Chondrocyte (in vitro differentiated cells): ENCODE measurements around the gene SLC51B. TPM values are rescaled to one million over a fixed set of nuclear protein-coding genes. Genes with fewer than 3 reads are reported as not detected.

Source experiments
- DNase-seq: peaks from one replicate; pipeline ENCODE4 v3.0.0; 2021; ENCODE audit warnings: mixed read lengths, low spot score
- H3K27ac Mint-ChIP-seq: one replicate; pipeline ENCODE4 v1.8.0; 2021; ENCODE audit warnings: mild to moderate bottlenecking, moderate library complexity, mixed read lengths; ENCODE audit not compliant: unreplicated experiment
- H3K27me3 Mint-ChIP-seq: 2 replicates; pipeline ENCODE4 v1.8.0; 2021; ENCODE audit warnings: low read depth, mixed read lengths
- H3K36me3 Mint-ChIP-seq: 2 replicates; pipeline ENCODE4 v1.8.0; 2021; ENCODE audit warnings: low read depth, mixed read lengths
- H3K4me1 Mint-ChIP-seq: 2 replicates; pipeline ENCODE4 v1.8.0; 2021; ENCODE audit warnings: low read depth, mild to moderate bottlenecking, mixed read lengths
- H3K4me3 Mint-ChIP-seq: one replicate; pipeline ENCODE4 v1.8.0; 2021; ENCODE audit warnings: mild to moderate bottlenecking, moderate library complexity, mixed read lengths; ENCODE audit not compliant: unreplicated experiment
- H3K9me3 Mint-ChIP-seq: 2 replicates; pipeline ENCODE4 v1.8.0; 2021; ENCODE audit warnings: low read depth, mixed read lengths
- total RNA-seq: library from RNA; stranded (reverse); gene quantifications from 3 replicates; pipeline ENCODE4 v1.2.1, GENCODE V29; 2021
- TF ChIP-seq, protein P1 (sequence below): fragments of 200-600 bp; sonication (generic); IDR thresholded peaks from 2 replicates; pipeline ENCODE4 v1.5.0; 2021; ENCODE audit warnings: antibody characterized with exemption, mild to moderate bottlenecking, moderate library complexity

Gene SLC51B
- total RNA-seq, 1 donor from 2014 or later, result not detected

DNA sequence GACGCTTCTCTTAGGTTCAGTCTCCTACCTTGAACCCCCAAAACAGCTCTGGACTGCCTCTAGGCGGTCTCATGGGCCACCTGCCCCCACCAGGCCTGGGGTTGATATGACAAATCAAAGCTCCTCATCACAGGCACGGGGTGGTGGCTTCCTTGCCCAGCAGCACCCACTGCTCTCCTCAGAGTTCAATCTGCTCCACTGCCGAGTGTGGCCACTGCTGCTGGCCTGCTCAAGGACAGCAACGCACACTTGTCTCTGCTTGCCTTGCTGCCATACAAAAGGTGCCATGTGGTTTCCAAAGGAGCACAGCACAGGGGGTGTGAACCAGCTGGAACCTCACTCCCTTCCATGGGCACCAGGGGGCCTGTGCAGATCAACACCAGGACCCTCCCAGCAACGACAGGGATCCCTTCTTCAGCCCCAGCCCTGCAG is 41.5 kb downstream of the SLC51B start:
- Mint-ChIP-seq H3K27ac (no peak overlapping the region), H3K27me3 (peaks cover 17% of the 10 kb centered on the region)

DNA sequence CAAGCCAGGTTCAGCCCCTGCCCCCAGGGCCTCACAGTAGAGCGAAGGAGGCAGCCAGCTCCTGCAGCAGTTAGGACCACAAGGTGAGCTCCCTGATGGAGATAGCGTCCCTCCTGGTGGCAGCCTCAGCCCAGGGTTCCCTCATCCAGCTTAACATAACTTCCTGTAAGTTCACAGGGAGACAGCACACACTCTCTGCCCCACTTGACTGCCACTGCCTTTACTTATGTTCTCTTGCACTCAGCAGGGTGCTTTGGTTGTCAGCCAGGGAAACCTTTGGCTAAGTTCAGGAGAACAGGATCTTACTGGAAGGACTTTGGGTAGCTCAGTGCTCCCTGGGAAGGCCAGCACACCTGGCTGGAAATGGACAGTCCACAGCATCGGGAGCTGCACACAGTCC is 42.2 kb downstream of the SLC51B start:
- Mint-ChIP-seq H3K36me3 (no peaks in the 10 kb centered on the region), H3K9me3 (no peaks in the 10 kb centered on the region), H3K4me1 (peaks cover 28% of the 10 kb centered on the region), H3K4me3 (no peak overlapping the region), H3K27me3 (peaks cover 17% of the 10 kb centered on the region), H3K27ac (no peak overlapping the region)
- no peak for DNase-seq
- TF ChIP-seq, protein P1, sequence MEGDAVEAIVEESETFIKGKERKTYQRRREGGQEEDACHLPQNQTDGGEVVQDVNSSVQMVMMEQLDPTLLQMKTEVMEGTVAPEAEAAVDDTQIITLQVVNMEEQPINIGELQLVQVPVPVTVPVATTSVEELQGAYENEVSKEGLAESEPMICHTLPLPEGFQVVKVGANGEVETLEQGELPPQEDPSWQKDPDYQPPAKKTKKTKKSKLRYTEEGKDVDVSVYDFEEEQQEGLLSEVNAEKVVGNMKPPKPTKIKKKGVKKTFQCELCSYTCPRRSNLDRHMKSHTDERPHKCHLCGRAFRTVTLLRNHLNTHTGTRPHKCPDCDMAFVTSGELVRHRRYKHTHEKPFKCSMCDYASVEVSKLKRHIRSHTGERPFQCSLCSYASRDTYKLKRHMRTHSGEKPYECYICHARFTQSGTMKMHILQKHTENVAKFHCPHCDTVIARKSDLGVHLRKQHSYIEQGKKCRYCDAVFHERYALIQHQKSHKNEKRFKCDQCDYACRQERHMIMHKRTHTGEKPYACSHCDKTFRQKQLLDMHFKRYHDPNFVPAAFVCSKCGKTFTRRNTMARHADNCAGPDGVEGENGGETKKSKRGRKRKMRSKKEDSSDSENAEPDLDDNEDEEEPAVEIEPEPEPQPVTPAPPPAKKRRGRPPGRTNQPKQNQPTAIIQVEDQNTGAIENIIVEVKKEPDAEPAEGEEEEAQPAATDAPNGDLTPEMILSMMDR, result no peak

More for the DNA sequence above, 41.5 kb downstream of the SLC51B start:
- no peak overlapping the region for H3K4me3 Mint-ChIP-seq
- H3K4me1 Mint-ChIP-seq, result peaks cover 31% of the 10 kb centered on the region
- TF ChIP-seq, protein P1, result peak; percentile 51
- H3K36me3 Mint-ChIP-seq, result no peaks in the 10 kb centered on the region
- peak; percentile 49 for DNase-seq
- H3K9me3 Mint-ChIP-seq, result no peaks in the 10 kb centered on the region

GRCh38 chr15:65087873-65088642 is 42.9 kb downstream of the SLC51B start:
- H3K4me1 Mint-ChIP-seq, result peaks cover 22% of the 10 kb centered on the region
- H3K4me3 Mint-ChIP-seq, result no peak overlapping the region
- peak overlapping the region; percentile 33 for H3K27ac Mint-ChIP-seq
- H3K9me3 Mint-ChIP-seq, result no peaks in the 10 kb centered on the region
- no peak for DNase-seq
- H3K27me3 Mint-ChIP-seq, result peaks cover 17% of the 10 kb centered on the region
- H3K36me3 Mint-ChIP-seq, result no peaks in the 10 kb centered on the region
- TF ChIP-seq, protein P1, result no peak

DNA sequence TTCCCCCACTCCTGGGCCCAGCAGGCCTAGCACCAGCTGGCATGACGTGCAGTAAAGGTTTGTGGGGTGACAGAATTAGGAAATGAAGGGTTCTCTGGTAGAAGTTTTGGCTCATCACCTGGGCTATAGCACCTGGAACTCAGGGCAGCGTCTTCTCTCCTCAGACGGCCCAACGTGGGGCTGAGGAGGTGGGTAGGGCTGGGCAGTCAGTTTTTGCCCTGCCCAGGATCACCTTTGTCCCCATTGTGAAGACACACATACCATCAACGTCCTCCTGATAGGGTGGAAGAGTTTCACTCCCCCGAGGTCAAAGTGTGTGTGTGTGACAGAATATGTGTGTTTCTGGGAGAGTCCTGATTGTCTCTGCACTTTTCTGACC is 43.4 kb downstream of the SLC51B start:
- Mint-ChIP-seq H3K9me3 (no peaks in the 10 kb centered on the region), H3K27ac (peak overlapping the region; percentile 22), H3K4me1 (peaks cover 18% of the 10 kb centered on the region), H3K36me3 (no peaks in the 10 kb centered on the region), H3K27me3 (peaks cover 17% of the 10 kb centered on the region), H3K4me3 (no peak overlapping the region)
- DNase-seq, result no peak
- TF ChIP-seq, protein P1, result no peak

- Mint-ChIP-seq H3K27me3 (peaks cover 14% of the 10 kb centered on the region), H3K4me1 (peaks cover 18% of the 10 kb centered on the region), H3K4me3 (no peak overlapping the region), H3K36me3 (no peaks in the 10 kb centered on the region), H3K9me3 (no peaks in the 10 kb centered on the region), H3K27ac (no peak overlapping the region)
- TF ChIP-seq, protein P1, result no peak
- no peak for DNase-seq
These were observed 44.1 kb downstream of the SLC51B start for GRCh38 chr15:65089206-65089824.
